HAP-1 (cell line): ENCODE results near the gene APOA5.

Experiments
- DNase-seq, 2 experiments: peaks; one replicate each; pipeline ENCODE4 v3.0.0-alpha.2; 2016 to 2020; ENCODE audit warnings: low spot score in 2 of 2
- H3K27me3 ChIP-seq: fragments of 250-450 bp; sonication (Bioruptor Pico); 2 replicates; pipeline ENCODE4 v1.5.1; 2020; ENCODE audit warnings: low read depth, mild to moderate bottlenecking, moderate library complexity
- H3K36me3 ChIP-seq: fragments of 250-450 bp; sonication (Bioruptor Pico); replicated peaks from 2 replicates; pipeline ENCODE4 v1.5.1; 2020; ENCODE audit warnings: mild to moderate bottlenecking
- H3K4me1 ChIP-seq: fragments of 250-450 bp; sonication (Bioruptor Pico); 2 replicates; pipeline ENCODE4 v1.5.1; 2020; ENCODE audit warnings: mild to moderate bottlenecking
- H3K4me3 ChIP-seq: fragments of 250-450 bp; sonication (Bioruptor Pico); 2 replicates; pipeline ENCODE4 v1.5.1; 2020; ENCODE audit warnings: mild to moderate bottlenecking, moderate library complexity
- H3K9me3 ChIP-seq: fragments of 250-450 bp; sonication (Bioruptor Pico); 2 replicates; pipeline ENCODE4 v1.5.1; 2020; ENCODE audit warnings: mild to moderate bottlenecking, moderate library complexity
- in situ Hi-C: fragments of 300-500 bp; cut with MboI; formaldehyde crosslinking; loops from 3 replicates; pipeline ENCODE4 v1.14.3; 2020; ENCODE audit warnings: low sequenced_read_pairs, inconsistent platforms, mixed read lengths

APOA5 gene

DNA sequence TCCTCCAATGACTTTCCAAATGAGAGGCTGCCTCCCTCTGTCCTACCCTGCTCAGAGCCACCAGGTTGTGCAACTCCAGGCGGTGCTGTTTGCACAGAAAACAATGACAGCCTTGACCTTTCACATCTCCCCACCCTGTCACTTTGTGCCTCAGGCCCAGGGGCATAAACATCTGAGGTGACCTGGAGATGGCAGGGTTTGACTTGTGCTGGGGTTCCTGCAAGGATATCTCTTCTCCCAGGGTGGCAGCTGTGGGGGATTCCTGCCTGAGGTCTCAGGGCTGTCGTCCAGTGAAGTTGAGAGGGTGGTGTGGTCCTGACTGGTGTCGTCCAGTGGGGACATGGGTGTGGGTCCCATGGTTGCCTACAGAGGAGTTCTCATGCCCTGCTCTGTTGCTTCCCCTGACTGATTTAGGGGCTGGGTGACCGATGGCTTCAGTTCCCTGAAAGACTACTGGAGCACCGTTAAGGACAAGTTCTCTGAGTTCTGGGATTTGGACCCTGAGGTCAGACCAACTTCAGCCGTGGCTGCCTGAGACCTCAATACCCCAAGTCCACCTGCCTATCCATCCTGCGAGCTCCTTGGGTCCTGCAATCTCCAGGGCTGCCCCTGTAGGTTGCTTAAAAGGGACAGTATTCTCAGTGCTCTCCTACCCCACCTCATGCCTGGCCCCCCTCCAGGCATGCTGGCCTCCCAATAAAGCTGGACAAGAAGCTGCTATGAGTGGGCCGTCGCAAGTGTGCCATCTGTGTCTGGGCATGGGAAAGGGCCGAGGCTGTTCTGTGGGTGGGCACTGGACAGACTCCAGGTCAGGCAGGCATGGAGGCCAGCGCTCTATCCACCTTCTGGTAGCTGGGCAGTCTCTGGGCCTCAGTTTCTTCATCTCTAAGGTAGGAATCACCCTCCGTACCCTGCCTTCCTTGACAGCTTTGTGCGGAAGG lies 40.9 kb upstream of the APOA5 start:
- no peaks in the 10 kb centered on the region for H3K27me3 ChIP-seq
- no peaks in the 10 kb centered on the region for H3K9me3 ChIP-seq
- in situ Hi-C loops, result no loop called here
- H3K4me3 ChIP-seq, result no peak overlapping the region
- DNase-seq, result no peak
- no peaks in the 10 kb centered on the region for H3K36me3 ChIP-seq
- H3K4me1 ChIP-seq, result peaks cover 7% of the 10 kb centered on the region

DNA sequence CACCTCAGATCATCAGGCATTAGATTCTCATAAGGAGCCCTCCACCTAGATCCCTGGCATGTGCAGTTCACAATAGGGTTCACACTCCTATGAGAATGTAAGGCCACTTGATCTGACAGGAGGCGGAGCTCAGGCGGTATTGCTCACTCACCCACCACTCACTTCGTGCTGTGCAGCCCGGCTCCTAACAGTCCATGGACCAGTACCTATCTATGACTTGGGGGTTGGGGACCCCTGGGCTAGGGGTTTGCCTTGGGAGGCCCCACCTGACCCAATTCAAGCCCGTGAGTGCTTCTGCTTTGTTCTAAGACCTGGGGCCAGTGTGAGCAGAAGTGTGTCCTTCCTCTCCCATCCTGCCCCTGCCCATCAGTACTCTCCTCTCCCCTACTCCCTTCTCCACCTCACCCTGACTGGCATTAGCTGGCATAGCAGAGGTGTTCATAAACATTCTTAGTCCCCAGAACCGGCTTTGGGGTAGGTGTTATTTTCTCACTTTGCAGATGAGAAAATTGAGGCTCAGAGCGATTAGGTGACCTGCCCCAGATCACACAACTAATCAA lies 40.2 kb upstream of the APOA5 start:
- H3K27me3 ChIP-seq, result no peaks in the 10 kb centered on the region

DNA sequence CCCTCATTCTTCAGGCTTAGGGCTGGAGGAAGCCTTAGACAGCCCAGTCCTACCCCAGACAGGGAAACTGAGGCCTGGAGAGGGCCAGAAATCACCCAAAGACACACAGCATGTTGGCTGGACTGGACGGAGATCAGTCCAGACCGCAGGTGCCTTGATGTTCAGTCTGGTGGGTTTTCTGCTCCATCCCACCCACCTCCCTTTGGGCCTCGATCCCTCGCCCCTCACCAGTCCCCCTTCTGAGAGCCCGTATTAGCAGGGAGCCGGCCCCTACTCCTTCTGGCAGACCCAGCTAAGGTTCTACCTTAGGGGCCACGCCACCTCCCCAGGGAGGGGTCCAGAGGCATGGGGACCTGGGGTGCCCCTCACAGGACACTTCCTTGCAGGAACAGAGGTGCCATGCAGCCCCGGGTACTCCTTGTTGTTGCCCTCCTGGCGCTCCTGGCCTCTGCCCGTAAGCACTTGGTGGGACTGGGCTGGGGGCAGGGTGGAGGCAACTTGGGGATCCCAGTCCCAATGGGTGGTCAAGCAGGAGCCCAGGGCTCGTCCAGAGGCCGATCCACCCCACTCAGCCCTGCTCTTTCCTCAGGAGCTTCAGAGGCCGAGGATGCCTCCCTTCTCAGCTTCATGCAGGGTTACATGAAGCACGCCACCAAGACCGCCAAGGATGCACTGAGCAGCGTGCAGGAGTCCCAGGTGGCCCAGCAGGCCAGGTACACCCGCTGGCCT lies 38.7 kb upstream of the APOA5 start:
- Histone ChIP-seq H3K9me3 (no peaks in the 10 kb centered on the region), H3K4me3 (no peak overlapping the region), H3K36me3 (no peaks in the 10 kb centered on the region), H3K27me3 (no peaks in the 10 kb centered on the region), H3K4me1 (peaks cover 3% of the 10 kb centered on the region)
- DNase-seq, result no peak
- in situ Hi-C loops, result no loop called here

More for the DNA sequence above, 40.2 kb upstream of the APOA5 start:
- H3K36me3 ChIP-seq, result no peaks in the 10 kb centered on the region
- no peaks in the 10 kb centered on the region for H3K9me3 ChIP-seq
- DNase-seq, result no peak
- in situ Hi-C loops, result no loop called here
- H3K4me3 ChIP-seq, result no peak overlapping the region
- peaks cover 7% of the 10 kb centered on the region for H3K4me1 ChIP-seq

DNA sequence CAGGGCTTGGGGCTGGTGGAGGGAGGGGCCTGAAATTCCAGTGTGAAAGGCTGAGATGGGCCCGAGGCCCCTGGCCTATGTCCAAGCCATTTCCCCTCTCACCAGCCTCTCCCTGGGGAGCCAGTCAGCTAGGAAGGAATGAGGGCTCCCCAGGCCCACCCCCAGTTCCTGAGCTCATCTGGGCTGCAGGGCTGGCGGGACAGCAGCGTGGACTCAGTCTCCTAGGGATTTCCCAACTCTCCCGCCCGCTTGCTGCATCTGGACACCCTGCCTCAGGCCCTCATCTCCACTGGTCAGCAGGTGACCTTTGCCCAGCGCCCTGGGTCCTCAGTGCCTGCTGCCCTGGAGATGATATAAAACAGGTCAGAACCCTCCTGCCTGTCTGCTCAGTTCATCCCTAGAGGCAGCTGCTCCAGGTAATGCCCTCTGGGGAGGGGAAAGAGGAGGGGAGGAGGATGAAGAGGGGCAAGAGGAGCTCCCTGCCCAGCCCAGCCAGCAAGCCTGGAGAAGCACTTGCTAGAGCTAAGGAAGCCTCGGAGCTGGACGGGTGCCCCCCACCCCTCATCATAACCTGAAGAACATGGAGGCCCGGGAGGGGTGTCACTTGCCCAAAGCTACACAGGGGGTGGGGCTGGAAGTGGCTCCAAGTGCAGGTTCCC lies 38.0 kb upstream of the APOA5 start, which contains the start of gene APOC3:
Gene APOC3, plus strand, starts transcription at position 383 of the 659 bp plus-strand sequence. CDS start 676 bp downstream, outside the sequence.
- Histone ChIP-seq H3K9me3 (no peaks in the 10 kb centered on the region), H3K27me3 (no peaks in the 10 kb centered on the region), H3K4me3 (no peak within 1 kb of the TSS), H3K36me3 (no peaks in the 10 kb centered on the region), H3K4me1 (no peaks in the 10 kb centered on the region)
- DNase-seq, result no peak
- in situ Hi-C loops, result no loop called here

DNA sequence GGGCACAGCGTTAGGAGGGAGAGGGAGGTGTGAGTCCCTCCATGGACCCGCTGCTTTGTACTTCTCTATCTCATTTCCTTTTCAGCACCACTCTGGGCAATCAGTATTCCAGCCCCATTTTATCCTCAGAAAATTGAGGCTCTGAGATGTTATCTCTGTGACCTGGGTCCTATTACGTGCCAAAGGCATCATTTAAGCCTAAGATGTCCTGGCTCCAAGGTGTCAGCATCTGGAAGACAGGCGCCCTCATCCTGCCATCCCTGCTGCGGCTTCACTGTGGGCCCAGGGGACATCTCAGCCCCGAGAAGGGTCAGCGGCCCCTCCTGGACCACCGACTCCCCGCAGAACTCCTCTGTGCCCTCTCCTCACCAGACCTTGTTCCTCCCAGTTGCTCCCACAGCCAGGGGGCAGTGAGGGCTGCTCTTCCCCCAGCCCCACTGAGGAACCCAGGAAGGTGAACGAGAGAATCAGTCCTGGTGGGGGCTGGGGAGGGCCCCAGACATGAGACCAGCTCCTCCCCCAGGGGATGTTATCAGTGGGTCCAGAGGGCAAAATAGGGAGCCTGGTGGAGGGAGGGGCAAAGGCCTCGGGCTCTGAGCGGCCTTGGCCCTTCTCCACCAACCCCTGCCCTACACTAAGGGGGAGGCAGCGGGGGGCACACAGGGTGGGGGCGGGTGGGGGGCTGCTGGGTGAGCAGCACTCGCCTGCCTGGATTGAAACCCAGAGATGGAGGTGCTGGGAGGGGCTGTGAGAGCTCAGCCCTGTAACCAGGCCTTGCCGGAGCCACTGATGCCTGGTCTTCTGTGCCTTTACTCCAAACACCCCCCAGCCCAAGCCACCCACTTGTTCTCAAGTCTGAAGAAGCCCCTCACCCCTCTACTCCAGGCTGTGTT lies 37.2 kb upstream of the APOA5 start:
- Histone ChIP-seq H3K27me3 (no peaks in the 10 kb centered on the region), H3K4me3 (no peak overlapping the region), H3K4me1 (no peaks in the 10 kb centered on the region), H3K9me3 (no peaks in the 10 kb centered on the region), H3K36me3 (no peaks in the 10 kb centered on the region)
- no peak for DNase-seq
- in situ Hi-C loops, result no loop called here

DNA sequence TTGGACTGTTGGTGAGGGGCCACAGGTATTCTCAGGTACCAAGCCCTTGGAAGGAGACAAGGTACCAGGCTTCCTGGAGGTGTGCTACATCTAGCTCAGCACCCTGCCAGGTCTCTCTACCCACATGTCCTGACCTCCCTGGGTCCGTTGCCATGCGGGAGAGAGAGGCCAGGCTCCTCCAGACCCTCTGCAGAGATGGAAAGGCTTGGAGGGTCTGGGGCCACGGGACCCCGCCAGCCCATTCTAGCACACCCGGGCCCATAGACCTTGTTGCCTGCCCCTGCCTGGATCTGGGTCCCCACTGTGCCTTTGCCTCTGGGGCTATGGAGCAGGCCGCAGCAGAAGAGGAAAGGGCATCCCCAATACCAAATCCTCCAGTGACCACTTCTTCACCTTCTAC lies 35.8 kb upstream of the APOA5 start:
- in situ Hi-C loops, result no loop called here

DNA sequence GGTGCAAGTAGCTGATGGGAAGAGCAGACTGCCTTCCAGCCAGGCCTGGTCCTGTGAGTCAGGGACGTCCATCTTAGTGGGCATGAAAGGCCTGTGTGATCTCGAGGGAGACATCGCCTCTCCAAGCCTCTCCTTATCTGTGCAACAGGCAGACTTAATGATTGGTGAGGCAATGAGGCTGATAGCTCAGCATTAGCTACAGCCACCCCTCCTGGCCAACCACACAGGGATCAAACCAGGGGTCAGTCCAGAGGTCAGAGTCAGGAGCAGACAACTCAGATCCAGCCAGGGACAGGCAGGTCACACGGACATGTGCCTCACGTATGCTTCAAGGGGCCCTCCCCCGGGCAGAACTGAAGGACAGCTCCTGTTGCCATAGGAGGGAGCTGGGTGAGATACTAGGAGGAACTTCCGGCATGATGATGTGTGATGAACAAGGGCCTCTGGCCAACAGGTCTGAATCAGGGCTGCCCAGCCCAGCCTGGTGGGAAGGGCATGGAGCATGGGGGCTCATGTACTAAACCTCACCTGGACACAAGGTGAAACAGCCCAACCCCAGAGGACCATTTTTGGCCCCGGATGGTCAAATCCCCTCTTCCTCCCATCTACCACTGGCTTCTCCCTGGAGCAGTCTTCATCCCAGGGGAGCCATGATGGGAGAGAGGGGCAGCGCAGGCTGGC lies 35.2 kb upstream of the APOA5 start:
- in situ Hi-C loops, result no loop called here
- DNase-seq, result no peak
- no peaks in the 10 kb centered on the region for H3K9me3 ChIP-seq
- no peaks in the 10 kb centered on the region for H3K4me1 ChIP-seq
- no peaks in the 10 kb centered on the region for H3K27me3 ChIP-seq
- no peaks in the 10 kb centered on the region for H3K36me3 ChIP-seq
- no peak overlapping the region for H3K4me3 ChIP-seq

More for the DNA sequence above, 35.8 kb upstream of the APOA5 start:
- no peaks in the 10 kb centered on the region for H3K9me3 ChIP-seq
- H3K27me3 ChIP-seq, result no peaks in the 10 kb centered on the region
- no peaks in the 10 kb centered on the region for H3K36me3 ChIP-seq
- no peaks in the 10 kb centered on the region for H3K4me1 ChIP-seq
- no peak overlapping the region for H3K4me3 ChIP-seq
- no peak for DNase-seq

DNA sequence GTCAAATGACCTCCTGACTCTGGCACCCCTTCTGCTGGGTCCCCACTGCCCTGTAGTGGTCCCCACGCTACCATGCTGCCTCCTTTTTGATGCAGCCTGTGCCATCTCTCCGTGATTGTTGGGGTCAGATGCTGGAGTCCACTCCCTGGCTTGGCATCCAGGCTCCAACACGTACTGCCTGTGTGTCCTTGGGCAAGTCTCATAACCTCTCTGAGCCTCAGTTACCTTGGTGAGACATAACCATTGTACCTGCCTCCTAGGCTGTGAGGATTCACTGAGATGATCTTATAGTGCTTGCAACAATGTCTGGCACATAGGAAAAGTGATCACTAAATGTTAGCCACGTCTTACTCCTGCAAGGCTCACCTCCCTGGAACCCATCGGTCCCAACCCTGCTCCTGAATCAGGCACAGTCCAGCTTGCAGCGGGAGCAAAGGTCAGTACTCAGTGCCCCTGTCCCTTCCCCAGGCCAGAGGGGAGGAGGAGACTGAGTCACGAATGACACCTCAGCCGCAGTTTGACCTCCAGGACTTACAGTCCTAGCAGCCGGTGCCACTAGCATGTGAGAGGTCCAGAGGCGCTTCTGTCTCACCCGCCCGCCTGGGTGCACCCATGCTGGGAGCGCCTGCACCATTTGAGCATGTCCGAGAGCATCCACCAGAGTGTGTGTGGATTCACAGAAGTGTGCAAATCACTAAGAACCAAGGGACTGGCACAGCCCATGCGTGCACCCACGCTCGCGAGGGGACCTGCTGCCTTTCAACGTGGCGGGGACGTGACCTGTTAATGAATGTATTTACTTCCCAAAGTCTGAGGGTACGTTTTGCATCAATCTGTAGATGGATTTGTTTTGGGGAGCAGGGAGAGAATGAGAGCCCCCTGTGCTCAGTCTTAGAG lies 34.4 kb upstream of the APOA5 start:
- Histone ChIP-seq H3K4me3 (no peak overlapping the region), H3K27me3 (no peaks in the 10 kb centered on the region), H3K4me1 (no peaks in the 10 kb centered on the region), H3K36me3 (no peaks in the 10 kb centered on the region), H3K9me3 (no peaks in the 10 kb centered on the region)
- in situ Hi-C loops, result no loop called here
- no peak for DNase-seq

DNA sequence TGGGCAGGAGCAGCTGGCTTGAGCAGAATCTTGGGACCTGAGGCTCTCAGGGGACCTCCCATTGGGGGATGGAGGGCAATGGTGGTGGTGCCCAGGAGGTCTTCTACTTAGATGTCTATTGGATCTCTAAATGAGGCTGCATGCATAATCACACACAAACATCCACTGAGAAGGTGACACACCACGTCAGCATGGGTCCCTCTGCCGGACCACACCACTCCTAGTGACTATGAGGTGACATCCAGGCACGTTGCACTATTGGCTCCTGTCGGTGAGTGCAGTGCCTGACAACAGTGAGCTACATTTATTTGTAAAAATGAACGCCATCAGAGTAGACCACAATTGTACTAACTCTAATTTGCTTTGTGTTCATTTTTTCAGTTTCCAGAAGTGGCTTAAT lies 33.8 kb upstream of the APOA5 start:
- no peak overlapping the region for H3K4me3 ChIP-seq
- no peaks in the 10 kb centered on the region for H3K4me1 ChIP-seq
- no peaks in the 10 kb centered on the region for H3K9me3 ChIP-seq
- no peaks in the 10 kb centered on the region for H3K36me3 ChIP-seq
- DNase-seq, result no peak
- no peaks in the 10 kb centered on the region for H3K27me3 ChIP-seq
- in situ Hi-C loops, result no loop called here

DNA sequence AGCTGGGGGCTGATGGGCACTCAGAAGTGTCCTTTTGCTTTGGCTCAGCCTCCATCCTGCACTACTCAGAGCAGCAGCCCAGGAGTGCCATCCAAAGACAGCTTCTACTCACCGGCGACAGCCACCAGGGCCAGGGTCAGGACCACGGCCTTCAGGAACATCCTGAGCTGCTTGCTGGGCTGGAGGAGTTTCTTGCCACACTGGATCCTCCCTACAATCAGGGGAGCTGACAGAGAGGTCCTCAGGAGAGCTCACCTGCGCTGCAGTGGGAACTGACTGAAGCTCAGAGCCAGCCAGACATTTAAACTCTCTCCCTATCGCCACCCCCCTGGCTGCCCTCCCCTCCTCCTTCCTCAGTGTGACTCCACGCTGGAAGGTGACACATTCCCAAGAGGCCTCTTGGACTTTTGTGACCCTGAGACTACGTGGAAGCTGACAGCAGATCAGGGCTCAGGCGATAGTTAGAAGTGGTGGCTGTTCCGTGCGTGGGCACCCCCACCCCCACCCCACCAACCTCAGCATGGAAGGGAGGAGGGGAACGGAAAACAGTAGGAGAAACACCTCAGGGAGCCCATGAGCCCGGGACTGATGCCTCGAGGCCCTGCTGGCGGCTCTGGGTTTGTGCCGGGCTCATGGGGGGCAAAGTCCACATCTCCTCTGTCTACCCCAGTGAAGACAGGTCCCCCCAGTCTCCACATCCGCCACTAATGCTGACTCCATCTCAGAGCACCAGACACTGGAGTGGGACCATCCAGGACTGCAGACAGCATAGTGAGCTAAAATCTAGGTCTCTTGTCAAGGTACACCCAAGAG lies 31.6 kb upstream of the APOA5 start, which contains the start of gene APOA4:
Gene APOA4, minus strand, starts transcription at position 274 of the 813 bp plus-strand sequence. Its CDS starts 113 bp downstream, at position 161.
- no peak for DNase-seq
- Histone ChIP-seq H3K27me3 (no peaks in the 10 kb centered on the region), H3K9me3 (no peaks in the 10 kb centered on the region), H3K36me3 (no peaks in the 10 kb centered on the region), H3K4me3 (no peak within 1 kb of the TSS), H3K4me1 (no peaks in the 10 kb centered on the region)
- in situ Hi-C loops, result no loop called here

DNA sequence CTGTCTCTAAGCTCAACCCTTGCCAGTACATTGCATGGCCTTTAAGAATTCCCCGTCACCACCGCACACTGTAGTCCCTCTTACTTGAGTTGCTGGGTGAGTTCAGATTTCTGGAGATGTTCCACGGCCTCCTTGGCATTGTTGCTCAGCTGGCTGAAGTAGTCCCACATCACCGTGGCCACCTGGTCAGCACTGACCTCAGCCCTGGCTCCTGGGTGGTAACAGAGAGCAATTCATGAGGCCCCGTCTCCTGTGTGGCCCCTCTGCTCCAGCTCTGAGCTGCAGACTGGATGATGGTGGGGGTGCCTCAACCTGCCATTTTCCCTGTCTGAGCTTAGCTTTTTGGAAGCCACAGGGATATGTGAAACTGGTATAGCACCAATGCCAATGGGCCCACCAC lies 30.9 kb upstream of the APOA5 start:
- in situ Hi-C loops, result no loop called here
- H3K4me1 ChIP-seq, result no peaks in the 10 kb centered on the region
- H3K9me3 ChIP-seq, result no peaks in the 10 kb centered on the region
- H3K4me3 ChIP-seq, result no peak overlapping the region
- no peak for DNase-seq
- H3K27me3 ChIP-seq, result no peaks in the 10 kb centered on the region
- no peaks in the 10 kb centered on the region for H3K36me3 ChIP-seq
